HL-60 (cell line): Measurements from ENCODE around the gene CXCL13.

Experiments used
- DNase-seq, 2 experiments: peaks; one replicate each; pipeline ENCODE4 v3.0.0-alpha.2; 2010 to 2020; ENCODE audit warnings: low read depth in 1 of 2, low spot score in 1 of 2
- H3K27ac ChIP-seq: fragments of 250-450 bp; sonication (Bioruptor Pico); replicated peaks from 2 replicates; pipeline ENCODE4 v1.5.1; 2020; ENCODE audit warnings: mild to moderate bottlenecking, moderate library complexity
- H3K27me3 ChIP-seq: fragments of 250-450 bp; sonication (Bioruptor Pico); 2 replicates; pipeline ENCODE4 v1.5.1; 2021; ENCODE audit warnings: mild to moderate bottlenecking, moderate library complexity; ENCODE audit not compliant: insufficient read depth, poor library complexity, severe bottlenecking
- H3K4me3 ChIP-seq: replicated peaks from 2 replicates; pipeline ENCODE4 v1.5.1; 2011; ENCODE audit warnings: mild to moderate bottlenecking, control low read depth, low read length; ENCODE audit not compliant: insufficient read depth
- CTCF ChIP-seq: IDR thresholded peaks from one replicate; pipeline ENCODE4 v1.5.1; 2011; ENCODE audit warnings: low read length, control low read depth, inconsistent platforms; ENCODE audit not compliant: insufficient read depth
- GABPA ChIP-seq: IDR thresholded peaks from 2 replicates; pipeline ENCODE4 v1.6.1; 2012; ENCODE audit warnings: low read depth
- POLR2AphosphoS5 ChIP-seq: IDR thresholded peaks from 2 replicates; pipeline ENCODE4 v1.6.1; 2012; ENCODE audit warnings: low read depth
- REST ChIP-seq: IDR thresholded peaks from 2 replicates; pipeline ENCODE4 v1.6.1; 2012; ENCODE audit warnings: low read depth; ENCODE audit not compliant: insufficient replicate concordance
- SPI1 ChIP-seq: IDR thresholded peaks from 2 replicates; pipeline ENCODE4 v1.6.1; 2012; ENCODE audit warnings: low read depth, mild to moderate bottlenecking, borderline replicate concordance

CXCL13 gene

GRCh38 chr4:77582711-77583110 lies 22.9 kb upstream of the CXCL13 start:
- TF ChIP-seq POLR2AphosphoS5, result no peak
- no peak for TF ChIP-seq GABPA
- no peak for TF ChIP-seq CTCF
- TF ChIP-seq SPI1, result no peak
- TF ChIP-seq REST, result no peak
- H3K27me3 ChIP-seq, result no peaks in the 10 kb centered on the region
- no peak overlapping the region for H3K4me3 ChIP-seq
- DNase-seq, result no peak
- no peak overlapping the region for H3K27ac ChIP-seq

GRCh38 chr4:77586951-77587383 lies 18.7 kb upstream of the CXCL13 start:
- Histone ChIP-seq H3K27me3 (no peaks in the 10 kb centered on the region), H3K27ac (no peak overlapping the region), H3K4me3 (no peak overlapping the region)
- TF ChIP-seq GABPA (no peak), SPI1 (peak; percentile 21; the same call in 1 of the 2 replicates)
- DNase-seq, result peak in 1 of 2 experiments; percentile 70

- TF ChIP-seq CTCF, result no peak
- no peak for TF ChIP-seq GABPA
- TF ChIP-seq REST, result no peak
- no peak for TF ChIP-seq SPI1
- TF ChIP-seq POLR2AphosphoS5, result no peak
- no peak for DNase-seq
- Histone ChIP-seq H3K27ac (no peak overlapping the region), H3K4me3 (no peak overlapping the region), H3K27me3 (no peaks in the 10 kb centered on the region)
Measured at GRCh38 chr4:77590482-77590881, 15.1 kb upstream of the CXCL13 start.

- no peak for DNase-seq
- no peak overlapping the region for H3K27ac ChIP-seq
- no peak for TF ChIP-seq SPI1
- TF ChIP-seq POLR2AphosphoS5, result no peak
- no peak for TF ChIP-seq CTCF
- no peak for TF ChIP-seq GABPA
- TF ChIP-seq REST, result no peak
- no peaks in the 10 kb centered on the region for H3K27me3 ChIP-seq
- H3K4me3 ChIP-seq, result no peak overlapping the region
Measured at GRCh38 chr4:77591532-77591931, 14.1 kb upstream of the CXCL13 start.
